ENCODE data around the gene CFAP210.
"Not testable (repeated sequence)": the region's sequence is repeated elsewhere in the genome, so short reads cannot be mapped to it uniquely, and the experiment has no call there.

CFAP210 gene

GRCh38 chr2:169623235-169623634 is 71.0 kb downstream of the CFAP210 start:
- H3K4ac ChIP-seq (ENCODE audit: low read depth, low read length) = no peak overlapping the region
- no peaks in the 10 kb centered on the region for H3K4me1 ChIP-seq (ENCODE audit: control insufficient read depth in 1 of 2, insufficient read depth in 2 of 2, low read length in 2 of 2)
- no CpG with 5 or more reads among the region's 4 CpGs for WGBS (ENCODE audit: extremely low coverage, insufficient coverage, insufficient read length)

GRCh38 chr2:169620509-169620908 is 73.7 kb downstream of the CFAP210 start:
- Histone ChIP-seq H2BK12ac (ENCODE audit: low read length) (no peak overlapping the region), H4K91ac (ENCODE audit: low read depth, low read length) (no peak overlapping the region), H3K18ac (ENCODE audit: low read length) (no peak overlapping the region), H3K79me1 (ENCODE audit: low read length) (no peaks in the 10 kb centered on the region), H3K36me3 (ENCODE audit: control insufficient read depth in 1 of 2, insufficient read depth in 2 of 2, low read length in 2 of 2) (peaks cover 2 to 4% of the 10 kb centered on the region in 2 experiments), H3K79me2 (ENCODE audit: control insufficient read depth, insufficient read depth, low read length, poor library complexity) (no peaks in the 10 kb centered on the region), H3K4me1 (ENCODE audit: control insufficient read depth in 1 of 2, insufficient read depth in 2 of 2, low read length in 2 of 2) (no peaks in the 10 kb centered on the region), H3K9me3 (ENCODE audit: insufficient read depth, low read depth, low read length) (no peaks in the 10 kb centered on the region), H3K27ac (ENCODE audit: low read depth, low read length) (no peak overlapping the region), H4K12ac (ENCODE audit: low read depth, low read length) (no peak overlapping the region), H3K14ac (ENCODE audit: low read length) (no peak overlapping the region), H2AFZ (ENCODE audit: insufficient read depth, low read length, poor library complexity) (no peak overlapping the region), H3K4me2 (ENCODE audit: low read length) (no peak overlapping the region), H3K27me3 (ENCODE audit: insufficient read depth, low read length) (no peaks in the 10 kb centered on the region), H2BK120ac (ENCODE audit: insufficient read depth, low read length, poor library complexity) (no peak overlapping the region), H3K9ac (ENCODE audit: low read length) (no peak overlapping the region), H3K4me3 (ENCODE audit: low read depth, low read length) (no peak overlapping the region), H4K8ac (ENCODE audit: low read depth, low read length) (no peak overlapping the region), H3K4ac (ENCODE audit: low read depth, low read length) (no peak overlapping the region), H2AK5ac (ENCODE audit: low read length) (no peak overlapping the region), H3K23ac (ENCODE audit: low read length) (no peak overlapping the region), H2BK5ac (ENCODE audit: low read depth, low read length, poor library complexity) (no peak overlapping the region)
- no CpG with 5 or more reads among the region's 1 CpG for WGBS (ENCODE audit: extremely low coverage, insufficient coverage, insufficient read length)
- no peak for DNase-seq

More at GRCh38 chr2:169623235-169623634, 71.0 kb downstream of the CFAP210 start:
- Histone ChIP-seq H3K27ac (ENCODE audit: low read depth, low read length) (no peak overlapping the region), H4K8ac (ENCODE audit: low read depth, low read length) (no peak overlapping the region), H2BK5ac (ENCODE audit: low read depth, low read length, poor library complexity) (no peak overlapping the region), H3K79me1 (ENCODE audit: low read length) (no peaks in the 10 kb centered on the region), H4K91ac (ENCODE audit: low read depth, low read length) (no peak overlapping the region), H2BK12ac (ENCODE audit: low read length) (no peak overlapping the region), H3K18ac (ENCODE audit: low read length) (no peak overlapping the region), H3K14ac (ENCODE audit: low read length) (no peak overlapping the region), H3K23ac (ENCODE audit: low read length) (no peak overlapping the region), H3K79me2 (ENCODE audit: control insufficient read depth, insufficient read depth, low read length, poor library complexity) (no peaks in the 10 kb centered on the region), H3K9me3 (ENCODE audit: insufficient read depth, low read depth, low read length) (no peaks in the 10 kb centered on the region), H4K12ac (ENCODE audit: low read depth, low read length) (no peak overlapping the region), H3K36me3 (ENCODE audit: control insufficient read depth in 1 of 2, insufficient read depth in 2 of 2, low read length in 2 of 2) (peaks cover 2 to 10% of the 10 kb centered on the region in 2 experiments), H3K4me2 (ENCODE audit: low read length) (no peak overlapping the region), H3K4me3 (ENCODE audit: low read depth, low read length) (no peak overlapping the region), H2BK120ac (ENCODE audit: insufficient read depth, low read length, poor library complexity) (no peak overlapping the region), H2AK5ac (ENCODE audit: low read length) (no peak overlapping the region), H3K27me3 (ENCODE audit: insufficient read depth, low read length) (no peaks in the 10 kb centered on the region), H3K9ac (ENCODE audit: low read length) (no peak overlapping the region), H2AFZ (ENCODE audit: insufficient read depth, low read length, poor library complexity) (no peak overlapping the region)
- no peak for DNase-seq

GRCh38 chr2:169619946-169620345 is 74.3 kb downstream of the CFAP210 start:
- Histone ChIP-seq H3K14ac (ENCODE audit: low read length) (no peak overlapping the region), H3K4me2 (ENCODE audit: low read length) (no peak overlapping the region), H4K12ac (ENCODE audit: low read depth, low read length) (no peak overlapping the region), H3K9me3 (ENCODE audit: insufficient read depth, low read depth, low read length) (no peaks in the 10 kb centered on the region), H3K4me1 (ENCODE audit: control insufficient read depth in 1 of 2, insufficient read depth in 2 of 2, low read length in 2 of 2) (no peaks in the 10 kb centered on the region), H3K4ac (ENCODE audit: low read depth, low read length) (no peak overlapping the region), H3K27ac (ENCODE audit: low read depth, low read length) (no peak overlapping the region), H4K91ac (ENCODE audit: low read depth, low read length) (no peak overlapping the region), H3K9ac (ENCODE audit: low read length) (no peak overlapping the region), H2AK5ac (ENCODE audit: low read length) (no peak overlapping the region), H2BK5ac (ENCODE audit: low read depth, low read length, poor library complexity) (no peak overlapping the region), H2AFZ (ENCODE audit: insufficient read depth, low read length, poor library complexity) (no peak overlapping the region), H3K23ac (ENCODE audit: low read length) (no peak overlapping the region), H3K79me2 (ENCODE audit: control insufficient read depth, insufficient read depth, low read length, poor library complexity) (no peaks in the 10 kb centered on the region), H3K4me3 (ENCODE audit: low read depth, low read length) (no peak overlapping the region), H3K79me1 (ENCODE audit: low read length) (no peaks in the 10 kb centered on the region), H3K27me3 (ENCODE audit: insufficient read depth, low read length) (no peaks in the 10 kb centered on the region), H2BK120ac (ENCODE audit: insufficient read depth, low read length, poor library complexity) (no peak overlapping the region), H2BK12ac (ENCODE audit: low read length) (no peak overlapping the region), H3K36me3 (ENCODE audit: control insufficient read depth in 1 of 2, insufficient read depth in 2 of 2, low read length in 2 of 2) (peaks cover 6% of the 10 kb centered on the region in 2 experiments), H4K8ac (ENCODE audit: low read depth, low read length) (no peak overlapping the region), H3K18ac (ENCODE audit: low read length) (no peak overlapping the region)
- no peak for DNase-seq
- WGBS (ENCODE audit: extremely low coverage, insufficient coverage, insufficient read length) = no CpG with 5 or more reads among the region's 3 CpGs

DNA sequence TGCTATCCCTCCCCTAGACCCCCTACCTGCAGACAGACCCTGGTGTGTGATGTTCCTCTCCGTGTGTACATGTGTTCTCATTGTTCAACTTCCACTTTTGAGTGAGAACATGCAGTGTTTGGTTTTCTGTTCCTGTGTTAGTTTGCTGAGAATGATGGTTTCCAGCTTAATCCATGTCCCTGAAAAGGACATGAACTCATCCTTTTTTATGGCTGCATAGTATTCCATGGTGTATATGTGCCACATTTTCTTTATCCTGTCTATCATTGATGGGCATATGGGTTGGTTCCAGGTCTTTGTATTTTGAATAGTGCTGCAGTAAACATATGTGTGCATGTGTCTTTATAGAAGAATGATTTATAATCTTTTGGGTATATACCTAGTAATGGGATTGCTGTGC is 78.2 kb downstream of the CFAP210 start:
- not testable (repeated sequence) for H3K23ac ChIP-seq (ENCODE audit: low read length); H3K4ac ChIP-seq (ENCODE audit: low read depth, low read length); DNase-seq; H3K4me2 ChIP-seq (ENCODE audit: low read length); H3K9ac ChIP-seq (ENCODE audit: low read length); H3K4me1 ChIP-seq (ENCODE audit: control insufficient read depth in 1 of 2, insufficient read depth in 2 of 2, low read length in 2 of 2); H3K27ac ChIP-seq (ENCODE audit: low read depth, low read length); H3K9me3 ChIP-seq (ENCODE audit: insufficient read depth, low read depth, low read length); H3K79me2 ChIP-seq (ENCODE audit: control insufficient read depth, insufficient read depth, low read length, poor library complexity); H4K12ac ChIP-seq (ENCODE audit: low read depth, low read length); H2BK12ac ChIP-seq (ENCODE audit: low read length); H2BK5ac ChIP-seq (ENCODE audit: low read depth, low read length, poor library complexity); H3K79me1 ChIP-seq (ENCODE audit: low read length); H4K8ac ChIP-seq (ENCODE audit: low read depth, low read length); H4K91ac ChIP-seq (ENCODE audit: low read depth, low read length); H2BK120ac ChIP-seq (ENCODE audit: insufficient read depth, low read length, poor library complexity); H3K4me3 ChIP-seq (ENCODE audit: low read depth, low read length); H3K27me3 ChIP-seq (ENCODE audit: insufficient read depth, low read length); H3K14ac ChIP-seq (ENCODE audit: low read length); H2AK5ac ChIP-seq (ENCODE audit: low read length); H2AFZ ChIP-seq (ENCODE audit: insufficient read depth, low read length, poor library complexity); H3K18ac ChIP-seq (ENCODE audit: low read length)
- peaks cover 8 to 14% of the 10 kb centered on the region in 2 experiments for H3K36me3 ChIP-seq (ENCODE audit: control insufficient read depth in 1 of 2, insufficient read depth in 2 of 2, low read length in 2 of 2)
- no CpG with 5 or more reads among the region's 1 CpG for WGBS (ENCODE audit: extremely low coverage, insufficient coverage, insufficient read length)
